Endodermal cell (in vitro differentiated cells): ENCODE data around the gene ZNF587. TPM values are rescaled to one million over a fixed set of nuclear protein-coding genes. Genes with fewer than 3 reads are reported as not detected.
"Not testable (repeated sequence)": the region's sequence is repeated elsewhere in the genome, so short reads cannot be mapped to it uniquely, and the experiment has no call there.

Source experiments
- DNase-seq: peaks from one replicate; pipeline ENCODE4 v3.0.0-alpha.2; 2017
- H3K27ac ChIP-seq: 2 replicates; pipeline ENCODE4 v1.5.1; 2013; ENCODE audit warnings: mild to moderate bottlenecking, low read depth, low read length, moderate library complexity
- H3K27me3 ChIP-seq: 2 replicates; pipeline ENCODE4 v1.6.1; 2013; ENCODE audit warnings: mild to moderate bottlenecking, low read length, moderate library complexity; ENCODE audit not compliant: insufficient read depth, control insufficient read depth, poor library complexity, severe bottlenecking
- H3K36me3 ChIP-seq: 2 replicates; pipeline ENCODE4 v1.7.0; 2013; ENCODE audit warnings: mild to moderate bottlenecking, low read length, moderate library complexity; ENCODE audit not compliant: control insufficient read depth, insufficient read depth
- H3K4me1 ChIP-seq: one replicate; pipeline ENCODE4 v1.7.0; 2013; ENCODE audit warnings: low read length; ENCODE audit not compliant: control insufficient read depth, insufficient read depth
- H3K4me3 ChIP-seq: 2 replicates; pipeline ENCODE4 v1.5.1; 2013; ENCODE audit warnings: mild to moderate bottlenecking, low read length, moderate library complexity
- H3K9ac ChIP-seq: 2 replicates; pipeline ENCODE4 v1.6.1; 2013; ENCODE audit warnings: mild to moderate bottlenecking, low read length, moderate library complexity; ENCODE audit not compliant: poor library complexity, severe bottlenecking; ENCODE audit errors: extremely low read depth
- H3K9me3 ChIP-seq: 2 replicates; pipeline ENCODE4 v1.6.1; 2013; ENCODE audit warnings: mild to moderate bottlenecking, low read length, moderate library complexity; ENCODE audit not compliant: control insufficient read depth
- H3K27ac Mint-ChIP-seq: 2 replicates; pipeline ENCODE4 v1.8.0; 2020; ENCODE audit warnings: mixed read lengths
- H3K27me3 Mint-ChIP-seq: 2 replicates; pipeline ENCODE4 v1.8.0; 2021; ENCODE audit warnings: mild to moderate bottlenecking, mixed read lengths; ENCODE audit not compliant: insufficient read depth
- H3K36me3 Mint-ChIP-seq: 2 replicates; pipeline ENCODE4 v1.8.0; 2020; ENCODE audit warnings: low read depth, mixed read lengths
- H3K4me1 Mint-ChIP-seq: 2 replicates; pipeline ENCODE4 v1.8.0; 2020; ENCODE audit warnings: mixed read lengths
- H3K4me3 Mint-ChIP-seq: 2 replicates; pipeline ENCODE4 v1.8.0; 2020; ENCODE audit warnings: mild to moderate bottlenecking, moderate library complexity, mixed read lengths
- H3K9me3 Mint-ChIP-seq: 2 replicates; pipeline ENCODE4 v1.8.0; 2020; ENCODE audit warnings: mild to moderate bottlenecking, mixed read lengths
- CTCF ChIP-seq: fragments of 200-600 bp; sonication (generic); conservative IDR thresholded peaks from 2 replicates; pipeline ENCODE4 v1.5.0; 2021; ENCODE audit warnings: antibody characterized with exemption, mild to moderate bottlenecking
- WGBS, 2 experiments: methylation state at CpG; one replicate each; pipeline versions ENCODE4 v1.1.5 to v1.1.7; 2013; ENCODE audit warnings: missing lambda C conversion rate in 2 of 2, mixed read lengths in 1 of 2; ENCODE audit not compliant: insufficient coverage in 1 of 2, insufficient read length in 1 of 2; 5-methylcytosine and 5-hydroxymethylcytosine counted together
- total RNA-seq, 2 donors: library from RNA; stranded (reverse); fragmentation: NEBNext Ultra II Directional in 1 of 2; extraction: Animal tissue kit (Norgen Biotek cat#: 25700) in 1 of 2; gene quantifications; 2 replicates in 1 of 2; 3 replicates in 1 of 2; pipeline ENCODE4 v1.2.1, GENCODE V29; 2021

The ZNF587 gene
- total RNA-seq, 2 donors from 2014 or later = 64.1 to 98.1 TPM

- peak within 1 kb of the TSS; percentile 88 for H3K27ac ChIP-seq
- DNase-seq = peak; percentile 97
- peaks cover 21% of the 10 kb centered on the region for H3K9me3 ChIP-seq
- H3K36me3 ChIP-seq = peaks cover 27% of the 10 kb centered on the region
- Mint-ChIP-seq H3K9me3 (peaks cover 46% of the 10 kb centered on the region), H3K4me1 (peaks cover 8% of the 10 kb centered on the region), H3K27me3 (no peaks in the 10 kb centered on the region), H3K4me3 (peak within 1 kb of the TSS; percentile 95), H3K36me3 (peaks cover 43% of the 10 kb centered on the region), H3K27ac (peak within 1 kb of the TSS; percentile 92)
- peak; percentile 68 for TF ChIP-seq CTCF
- peak within 1 kb of the TSS; percentile 98 for H3K4me3 ChIP-seq
- no peaks in the 10 kb centered on the region for H3K27me3 ChIP-seq
- H3K4me1 ChIP-seq = peaks cover 4% of the 10 kb centered on the region
- peak within 1 kb of the TSS; percentile 100 for H3K9ac ChIP-seq
- 1% methylated on average over 22 to 43 of the region's 43 CpGs for WGBS, 2 experiments
These were observed 39.0 kb downstream of the ZNF587 start, which contains the start of gene ZNF814 for GRCh38 chr19:57888560-57889231. Gene ZNF814 (minus strand): TSS chr19:57889037. CDS start chr19:57888802, 235 bp downstream.

GRCh38 chr19:57890706-57891105, 41.0 kb downstream of the ZNF587 start:
- H3K27me3 Mint-ChIP-seq, H3K4me1 ChIP-seq, H3K36me3 ChIP-seq, DNase-seq, H3K4me1 Mint-ChIP-seq, H3K4me3 Mint-ChIP-seq, H3K9me3 ChIP-seq, H3K27ac Mint-ChIP-seq, H3K27me3 ChIP-seq: not testable (repeated sequence)
- Histone ChIP-seq H3K9ac (peak overlapping the region; percentile 73), H3K4me3 (peak overlapping the region; percentile 56), H3K27ac (peak overlapping the region; percentile 72)
- Mint-ChIP-seq H3K9me3 (peaks cover 26% of the 10 kb centered on the region), H3K36me3 (peaks cover 23% of the 10 kb centered on the region)
- 65 to 78% methylated on average over 3 of the region's 3 CpGs for WGBS, 2 experiments

- Mint-ChIP-seq H3K9me3 (peaks cover 10% of the 10 kb centered on the region), H3K27me3 (no peaks in the 10 kb centered on the region), H3K36me3 (peaks cover 11% of the 10 kb centered on the region), H3K27ac (no peak overlapping the region), H3K4me3 (no peak overlapping the region), H3K4me1 (no peaks in the 10 kb centered on the region)
- Histone ChIP-seq H3K27ac (no peak overlapping the region), H3K4me1 (no peaks in the 10 kb centered on the region), H3K36me3 (peaks cover 17% of the 10 kb centered on the region), H3K27me3 (no peaks in the 10 kb centered on the region), H3K9me3 (peaks cover 21% of the 10 kb centered on the region), H3K9ac (no peak overlapping the region), H3K4me3 (no peak overlapping the region)
- WGBS, 2 experiments = 93 to 100% methylated on average over 5 of the region's 5 CpGs
- no peak for TF ChIP-seq CTCF
- no peak for DNase-seq
These were observed 50.7 kb downstream of the ZNF587 start for GRCh38 chr19:57900311-57900710.
